Keratinocyte (primary cell): ENCODE measurements around the gene LYRM2. TPM values are rescaled to one million over a fixed set of nuclear protein-coding genes. Genes with fewer than 3 reads are reported as not detected.

Experiments used
- DNase-seq: peaks from one replicate; pipeline ENCODE4 v3.0.0-alpha.2; 2011; ENCODE audit warnings: low read depth, missing footprints, low spot score
- FAIRE-seq: peaks from 2 replicates; lab custom pipeline; 2011; peaks lifted over from hg19 to GRCh38; lab: Jason Lieb, UNC
- H2AFZ ChIP-seq: 2 replicates; pipeline ENCODE4 v1.6.0; 2012; ENCODE audit warnings: low read length, control low read depth, inconsistent platforms; ENCODE audit not compliant: control insufficient read depth
- H3K27ac ChIP-seq: 2 replicates; pipeline ENCODE4 v1.5.1; 2011; ENCODE audit warnings: low read length; ENCODE audit not compliant: control insufficient read depth, insufficient read depth
- H3K27me3 ChIP-seq: 3 replicates; pipeline ENCODE4 v1.6.0; 2011; ENCODE audit warnings: low read length; ENCODE audit not compliant: control insufficient read depth, insufficient read depth; ENCODE audit errors: extremely low read depth
- H3K36me3 ChIP-seq, 2 experiments: 2 replicates in 1 of 2; 3 replicates in 1 of 2; pipeline ENCODE4 v1.5.1; 2011; ENCODE audit warnings: low read length in 2 of 2, mild to moderate bottlenecking in 1 of 2; ENCODE audit not compliant: control insufficient read depth in 2 of 2, insufficient read depth in 2 of 2; ENCODE audit errors: extremely low read depth in 1 of 2
- H3K4me1 ChIP-seq: 3 replicates; pipeline ENCODE4 v1.5.1; 2011; ENCODE audit warnings: low read length; ENCODE audit not compliant: control insufficient read depth, insufficient read depth; ENCODE audit errors: extremely low read depth
- H3K4me2 ChIP-seq: 3 replicates; pipeline ENCODE4 v1.6.0; 2011; ENCODE audit warnings: low read depth, low read length; ENCODE audit not compliant: control insufficient read depth, insufficient read depth; ENCODE audit errors: extremely low read depth
- H3K4me3 ChIP-seq, 3 experiments: fragments of 200-600 bp in 1 of 3; sonication (generic) in 1 of 3; 2 replicates in 2 of 3; 3 replicates in 1 of 3; pipeline ENCODE4 v1.5.1; 2011 to 2016; ENCODE audit warnings: low read length in 3 of 3, mild to moderate bottlenecking in 3 of 3, control low read depth in 2 of 3, inconsistent platforms in 1 of 3, low read depth in 1 of 3, mixed read lengths in 1 of 3, mixed run types in 1 of 3, moderate library complexity in 1 of 3; ENCODE audit not compliant: control insufficient read depth in 2 of 3, insufficient read depth in 2 of 3; ENCODE audit errors: extremely low read depth in 1 of 3
- H3K79me2 ChIP-seq: 2 replicates; pipeline ENCODE4 v1.6.0; 2012; ENCODE audit warnings: low read length; ENCODE audit not compliant: control insufficient read depth, insufficient read depth
- H3K9ac ChIP-seq: 3 replicates; pipeline ENCODE4 v1.6.0; 2011; ENCODE audit warnings: low read length; ENCODE audit not compliant: control insufficient read depth, insufficient read depth; ENCODE audit errors: extremely low read depth
- H3K9me1 ChIP-seq: 3 replicates; pipeline ENCODE4 v1.6.0; 2011; ENCODE audit warnings: low read length; ENCODE audit not compliant: control insufficient read depth, insufficient read depth; ENCODE audit errors: extremely low read depth
- H3K9me3 ChIP-seq: 2 replicates; pipeline ENCODE4 v1.5.1; 2012; ENCODE audit warnings: low read depth, low read length; ENCODE audit not compliant: control insufficient read depth
- H4K20me1 ChIP-seq: 3 replicates; pipeline ENCODE4 v1.6.0; 2011; ENCODE audit warnings: low read length; ENCODE audit not compliant: control insufficient read depth, insufficient read depth; ENCODE audit errors: extremely low read depth
- CTCF ChIP-seq, 3 experiments: IDR thresholded peaks in 1 of 3; conservative IDR thresholded peaks in 1 of 3; optimal IDR thresholded peaks in 1 of 3; 2 replicates in 2 of 3; 3 replicates in 1 of 3; pipeline versions ENCODE3 to v1.5.1; 2011; ENCODE audit warnings: low read length in 3 of 3, mild to moderate bottlenecking in 3 of 3, moderate library complexity in 2 of 3, control low read depth in 1 of 3, inconsistent platforms in 1 of 3; ENCODE audit not compliant: insufficient read depth in 2 of 3; ENCODE audit errors: extremely low read depth in 1 of 3
- EZH2 ChIP-seq: IDR thresholded peaks from one replicate; pipeline ENCODE4 v1.6.1; 2012; ENCODE audit warnings: inconsistent platforms, mild to moderate bottlenecking, low read length, moderate library complexity
- dilution Hi-C: fragments of 300-500 bp; cut with MboI; formaldehyde crosslinking; loops from one replicate; pipeline ENCODE4 v1.7.0; 2020; ENCODE audit warnings: low sequenced_read_pairs; ENCODE audit not compliant: extremely low pct_ligation_motif_present
- polyA plus RNA-seq, 5 experiments: library from polyadenylated mRNA; depleted of rRNA in 3 of 5; stranded (reverse) in 3 of 5; stranded (forward) in 1 of 5; unstranded in 1 of 5; fragments of >200 nt; gene quantifications; 1 replicate in 1 of 5; 2 replicates in 3 of 5; 3 replicates in 1 of 5; pipeline versions ENCODE4 v1.2.1 to v1.2.3, GENCODE V29; 2011 to 2012; ENCODE audit warnings: missing spikeins in 2 of 5, low read depth in 1 of 5, low replicate concordance in 1 of 5

Gene LYRM2
- polyA plus RNA-seq, 1 donor (not counting 4 experiments of a cell fraction or from before 2014, with no cell fraction given): 43.0 TPM

- FAIRE-seq: no peak
- dilution Hi-C loops: no loop called here
- Histone ChIP-seq H3K36me3 (peaks cover 8 to 22% of the 10 kb centered on the region in 2 experiments), H4K20me1 (no peaks in the 10 kb centered on the region), H3K4me1 (no peaks in the 10 kb centered on the region), H3K9me1 (no peaks in the 10 kb centered on the region), H3K79me2 (no peaks in the 10 kb centered on the region), H3K9ac (no peak overlapping the region), H3K27me3 (no peaks in the 10 kb centered on the region), H3K27ac (no peak overlapping the region), H2AFZ (no peak overlapping the region), H3K4me3 (no peak overlapping the region), H3K4me2 (no peak overlapping the region), H3K9me3 (no peaks in the 10 kb centered on the region)
- TF ChIP-seq EZH2: no peak
- TF ChIP-seq CTCF (optimal IDR thresholded peaks at IDR 0.05 in 1 of 3, IDR thresholded peaks at IDR 0.05 in 1 of 3, conservative IDR thresholded peaks at IDR 0.05 in 1 of 3; ENCODE audit: extremely low read depth in 1 of 3, insufficient read depth in 2 of 3, low read length in 3 of 3): no peak
- no peak for DNase-seq
These were observed 29.5 kb upstream of the LYRM2 start for GRCh38 chr6:89667872-89668556.

GRCh38 chr6:89662659-89663223 lies 24.2 kb upstream of the LYRM2 start:
- H4K20me1 ChIP-seq: no peaks in the 10 kb centered on the region
- H3K27ac ChIP-seq: no peak overlapping the region
- no peaks in the 10 kb centered on the region for H3K9me1 ChIP-seq
- FAIRE-seq (no peak), DNase-seq (no peak)
- no peak overlapping the region for H3K4me3 ChIP-seq
- H3K27me3 ChIP-seq: no peaks in the 10 kb centered on the region
- no peaks in the 10 kb centered on the region for H3K4me1 ChIP-seq
- no peaks in the 10 kb centered on the region for H3K9me3 ChIP-seq
- H2AFZ ChIP-seq: no peak overlapping the region
- no peak overlapping the region for H3K4me2 ChIP-seq
- H3K9ac ChIP-seq: no peak overlapping the region
- TF ChIP-seq EZH2: no peak
- no peak for TF ChIP-seq CTCF (optimal IDR thresholded peaks at IDR 0.05 in 1 of 3, IDR thresholded peaks at IDR 0.05 in 1 of 3, conservative IDR thresholded peaks at IDR 0.05 in 1 of 3; ENCODE audit: extremely low read depth in 1 of 3, insufficient read depth in 2 of 3, low read length in 3 of 3)
- dilution Hi-C loops: no loop called here
- H3K36me3 ChIP-seq: peaks cover 14 to 37% of the 10 kb centered on the region in 2 experiments
- no peaks in the 10 kb centered on the region for H3K79me2 ChIP-seq
